HL-60 (cell line): ENCODE results near the gene SPATA3.

Experiments
- CTCF ChIP-seq: IDR thresholded peaks from one replicate; pipeline ENCODE4 v1.5.1; 2011; ENCODE audit warnings: low read length, control low read depth, inconsistent platforms; ENCODE audit not compliant: insufficient read depth
- SPI1 ChIP-seq: IDR thresholded peaks from 2 replicates; pipeline ENCODE4 v1.6.1; 2012; ENCODE audit warnings: low read depth, mild to moderate bottlenecking, borderline replicate concordance

- no peak for TF ChIP-seq SPI1
- TF ChIP-seq CTCF: no peak
Measured at GRCh38 chr2:230975927-230976326, 20.0 kb upstream of the SPATA3 start.
